Measurements from ENCODE around the gene PCNX4.

The PCNX4 gene

GRCh38 chr14:60199321-60199720 lies 107.6 kb downstream of the PCNX4 start:
- intact Hi-C loops (cut with DNase I) = no loop called here
- no peak for DNase-seq

DNA sequence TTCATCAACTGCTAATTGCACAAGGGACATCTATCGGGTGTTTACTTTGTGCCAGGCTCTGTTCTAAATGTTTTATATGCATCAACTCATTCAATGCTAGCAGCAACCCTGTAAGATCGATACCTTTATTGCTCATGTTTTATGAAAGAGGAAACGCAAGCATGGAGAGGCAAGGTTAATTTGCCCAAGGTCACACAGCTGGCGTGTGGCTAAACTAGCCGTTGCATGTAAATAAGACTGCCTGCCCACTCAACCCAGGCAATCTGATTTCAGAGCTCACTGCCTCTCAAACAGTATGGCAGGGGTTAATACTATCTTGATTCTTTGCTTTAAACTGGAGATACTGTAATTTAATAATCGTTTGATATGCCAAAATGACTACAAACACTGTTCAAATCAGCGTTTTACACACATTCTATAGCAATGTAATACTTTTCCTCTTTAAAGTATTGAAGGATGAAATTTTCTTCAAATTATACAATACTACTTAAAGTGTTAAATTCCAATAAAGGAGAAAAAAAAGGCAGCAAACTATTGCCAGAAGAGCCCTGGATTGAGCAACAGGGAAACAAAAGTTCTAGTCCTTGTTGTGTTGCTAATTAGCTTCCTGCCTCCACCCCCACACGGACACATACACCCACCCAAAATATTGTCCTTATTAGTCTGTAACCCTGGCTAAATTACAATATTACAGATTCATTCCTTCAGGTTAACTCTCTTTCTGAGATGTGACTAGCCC lies 112.5 kb downstream of the PCNX4 start:
- intact Hi-C loops (cut with DNase I) = no loop called here
- DNase-seq = no peak

DNA sequence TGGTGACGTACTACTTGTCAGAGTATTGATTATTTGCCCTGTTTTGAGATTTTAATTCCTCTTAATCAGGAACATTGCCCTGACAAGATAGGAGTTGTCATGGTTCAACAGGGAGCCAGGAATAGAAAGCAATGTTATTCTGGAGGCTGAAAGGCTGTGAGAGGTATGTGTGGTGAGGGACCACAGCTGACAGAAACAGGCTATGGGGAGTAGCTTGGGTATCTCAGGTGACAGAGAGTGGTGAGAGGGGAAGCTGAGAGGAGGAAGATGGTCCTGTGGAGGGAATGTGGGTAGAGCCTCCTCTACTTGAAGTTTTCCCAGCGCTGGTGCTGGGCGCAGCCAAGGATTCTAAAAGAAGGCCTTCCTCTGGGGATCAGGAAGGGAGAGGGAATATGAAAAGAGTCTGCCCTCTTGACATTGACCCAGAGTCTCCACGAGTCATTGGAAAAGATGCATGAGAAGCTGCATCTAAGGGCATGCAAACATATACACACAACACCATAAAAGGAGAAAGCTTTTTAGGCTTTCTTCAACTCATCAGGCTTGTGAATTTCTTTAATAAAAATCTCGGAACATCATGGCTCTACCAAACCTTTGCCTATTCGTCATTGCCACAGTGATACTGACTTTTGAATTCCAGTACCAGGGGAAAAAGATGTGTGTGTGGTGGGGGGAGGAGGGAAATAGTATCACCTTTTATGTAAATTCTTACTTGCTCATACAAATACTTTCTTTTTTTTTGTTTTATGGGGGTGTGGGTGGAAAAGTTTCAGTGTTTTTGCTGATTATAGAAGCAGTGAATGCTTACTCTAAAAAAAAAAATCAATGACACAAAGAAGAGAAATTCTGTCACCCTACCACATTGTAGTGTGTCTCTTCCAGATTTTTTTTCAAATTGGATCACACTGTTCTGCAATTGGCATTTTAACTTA lies 113.4 kb downstream of the PCNX4 start:
- intact Hi-C loops (cut with DNase I) = no loop called here
- no peak for DNase-seq

DNA sequence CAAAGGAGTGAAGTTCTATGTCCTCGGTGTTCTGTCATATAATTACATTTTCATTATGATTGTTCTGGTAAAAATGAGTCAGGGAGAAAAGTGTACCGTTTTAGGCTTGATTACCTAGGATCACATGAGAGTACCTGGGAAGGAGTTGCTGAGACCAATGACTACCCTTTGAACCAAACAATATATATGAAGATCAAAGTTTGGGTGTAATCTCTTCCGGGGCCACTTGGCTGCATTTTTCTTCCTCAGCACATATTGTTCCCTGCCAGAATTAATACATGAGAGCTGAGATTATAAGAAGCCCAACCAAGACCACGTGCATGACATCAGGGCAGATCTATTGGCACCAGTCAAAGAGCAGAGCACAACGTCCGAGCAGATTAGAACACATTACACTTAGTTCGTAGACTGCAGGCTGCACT lies 114.5 kb downstream of the PCNX4 start:
- intact Hi-C loops (cut with DNase I) = no loop called here

GRCh38 chr14:60206837-60207533 lies 115.3 kb downstream of the PCNX4 start:
- intact Hi-C loops (cut with DNase I) = no loop called here

More for the DNA sequence above, 114.5 kb downstream of the PCNX4 start:
- no peak for DNase-seq

DNA sequence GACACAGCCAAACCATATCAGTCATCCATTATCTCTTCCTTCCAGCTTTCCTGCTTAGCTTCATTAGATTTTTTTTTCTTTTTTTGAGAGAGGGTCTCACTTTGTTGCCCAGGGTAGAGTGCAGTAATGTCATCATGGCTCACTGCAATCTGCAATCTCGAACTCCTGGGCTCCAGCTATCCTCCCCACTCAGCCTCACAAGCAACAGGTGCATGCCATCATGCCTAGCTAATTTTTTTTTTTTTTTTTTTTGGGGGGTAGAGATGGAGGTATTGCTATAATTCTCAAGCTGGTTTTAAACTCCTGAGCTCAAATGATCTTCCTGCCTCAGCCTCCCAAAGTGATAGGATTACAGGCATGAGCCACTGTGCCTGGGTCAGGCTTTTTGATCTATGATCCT lies 119.0 kb downstream of the PCNX4 start:
- no peak for DNase-seq
- intact Hi-C loops (cut with DNase I) = no loop called here

More at GRCh38 chr14:60206837-60207533, 115.3 kb downstream of the PCNX4 start:
- no peak for DNase-seq

DNA sequence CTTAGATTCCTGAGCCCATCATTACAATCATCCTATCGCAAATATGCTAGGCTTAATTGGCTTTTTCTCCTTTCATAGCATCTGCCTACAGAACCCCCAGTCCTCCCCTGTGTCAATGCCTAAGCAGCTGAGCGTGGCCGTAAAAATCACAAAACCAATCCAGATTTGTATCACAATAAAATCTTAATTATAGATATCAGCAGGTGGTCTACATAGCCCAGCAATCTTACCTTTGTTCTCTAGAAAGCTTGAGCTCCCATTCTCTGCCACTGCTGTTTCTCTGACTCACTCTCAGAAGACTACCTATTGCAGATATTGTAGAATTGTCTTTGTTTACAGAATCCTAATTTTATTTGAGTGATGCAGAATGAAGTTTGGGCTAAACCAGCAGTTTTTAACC lies 119.4 kb downstream of the PCNX4 start:
- DNase-seq = no peak
- intact Hi-C loops (cut with DNase I) = no loop called here

- intact Hi-C loops (cut with DNase I) = no loop called here
- DNase-seq = no peak
Measured at GRCh38 chr14:60212503-60213371, 121.0 kb downstream of the PCNX4 start.

DNA sequence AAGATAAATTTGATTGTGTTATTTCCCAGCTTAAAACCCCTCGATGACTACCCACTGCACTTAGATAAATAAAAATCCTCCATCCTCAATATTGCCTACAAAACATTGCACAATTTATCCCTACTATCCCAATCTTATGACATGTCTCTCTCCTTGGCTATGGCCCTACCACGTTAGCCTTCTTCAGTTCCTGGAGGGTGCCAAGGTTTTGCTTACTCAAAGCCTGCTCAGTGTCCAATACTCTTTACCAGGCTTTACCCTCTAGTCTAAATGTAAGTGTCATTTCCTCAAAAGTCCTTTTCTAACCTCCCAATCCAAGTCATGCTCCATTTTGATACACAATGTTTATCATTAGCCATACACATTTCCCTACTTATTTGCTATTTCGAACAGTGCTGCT lies 122.3 kb downstream of the PCNX4 start:
- intact Hi-C loops (cut with DNase I) = no loop called here

DNA sequence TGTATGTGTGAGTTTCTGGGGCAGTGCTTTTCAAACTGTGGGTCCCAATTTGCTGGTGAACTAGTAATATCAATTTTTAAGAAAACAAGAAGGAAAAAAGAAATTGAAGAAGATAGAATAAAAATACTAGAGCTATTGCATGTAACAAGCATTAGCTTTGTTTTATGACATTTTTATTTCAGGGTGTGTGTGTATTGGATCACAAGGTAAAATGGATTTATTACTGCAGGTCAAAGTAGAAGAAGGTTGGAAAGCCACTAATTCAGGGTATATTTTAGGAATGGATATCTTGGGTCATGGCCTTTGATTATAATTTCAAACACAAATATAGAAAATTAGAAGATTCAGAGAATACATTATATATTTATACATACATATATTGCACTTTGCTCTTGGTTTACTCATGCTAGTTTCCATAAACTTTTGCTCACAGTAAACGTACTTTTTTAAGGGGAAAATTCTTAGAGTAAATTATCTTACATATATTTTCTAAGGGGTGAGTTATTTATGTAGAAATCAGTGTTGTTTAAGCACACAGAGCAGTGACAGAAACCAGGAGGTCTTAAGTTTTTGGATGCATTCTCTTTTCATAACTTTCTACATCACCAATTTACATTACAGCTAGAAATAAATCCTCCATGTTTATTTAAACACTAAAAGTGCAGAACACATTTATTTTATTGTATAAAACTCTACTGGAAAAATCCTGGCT lies 122.8 kb downstream of the PCNX4 start:
- no peak for DNase-seq
- intact Hi-C loops (cut with DNase I) = no loop called here

More for the DNA sequence above, 122.3 kb downstream of the PCNX4 start:
- no peak for DNase-seq

DNA sequence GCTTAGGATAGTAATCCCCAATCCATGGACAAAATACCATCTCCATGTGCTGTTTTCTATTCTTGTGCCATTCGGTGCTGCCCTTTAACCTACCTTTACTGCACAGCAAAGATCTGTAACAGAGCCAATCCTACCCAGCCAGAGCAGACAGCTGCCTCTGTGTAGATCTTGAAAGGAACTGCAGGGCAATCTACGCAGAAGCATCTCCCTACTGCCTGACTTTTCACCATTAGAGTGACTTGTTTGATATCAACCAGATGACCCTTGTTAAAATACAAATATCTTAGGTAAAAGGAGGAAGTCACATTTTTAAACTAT lies 123.4 kb downstream of the PCNX4 start:
- DNase-seq = no peak
- intact Hi-C loops (cut with DNase I) = no loop called here

- no peak for DNase-seq
- intact Hi-C loops (cut with DNase I) = no loop called here
Measured at GRCh38 chr14:60215520-60216420, 124.0 kb downstream of the PCNX4 start.

DNA sequence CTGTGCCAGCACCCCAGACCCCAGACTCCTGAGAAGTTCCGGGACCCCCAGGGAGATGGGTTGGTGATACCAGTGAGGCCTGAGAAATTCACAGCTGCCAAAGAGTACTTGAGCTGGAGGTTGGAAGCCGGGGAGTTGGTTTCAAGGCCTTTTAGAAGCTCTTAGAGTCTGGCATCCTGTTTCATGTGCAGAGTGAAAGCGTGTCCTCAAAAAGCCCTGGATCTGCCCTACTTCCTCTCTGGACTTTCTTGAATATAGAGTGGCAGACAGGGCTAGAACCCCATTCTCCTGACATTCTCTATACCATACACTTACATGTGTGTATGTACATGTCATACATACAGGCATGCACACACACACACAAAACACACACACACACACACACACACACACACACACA lies 126.0 kb downstream of the PCNX4 start:
- DNase-seq = no peak
- intact Hi-C loops (cut with DNase I) = no loop called here
